ENCODE results near the gene ZHX3.
"Not testable (repeated sequence)": the region's sequence is repeated elsewhere in the genome, so short reads cannot be mapped to it uniquely, and the experiment has no call there.

Gene ZHX3

GRCh38 chr20:41331731-41332130 lies 14.2 kb upstream of the ZHX3 start:
- H3K36me3 Mint-ChIP-seq (ENCODE audit: low read depth): no peaks in the 10 kb centered on the region
- peaks cover 12% of the 10 kb centered on the region for H3K4me1 Mint-ChIP-seq (ENCODE audit: low read depth)
- H3K4me3 Mint-ChIP-seq: no peak overlapping the region

GRCh38 chr20:41330941-41331340 lies 13.4 kb upstream of the ZHX3 start:
- Mint-ChIP-seq H3K4me1 (ENCODE audit: low read depth) (peaks cover 12% of the 10 kb centered on the region), H3K4me3 (no peak overlapping the region), H3K36me3 (ENCODE audit: low read depth) (no peaks in the 10 kb centered on the region), H3K27me3 (ENCODE audit: low read depth) (no peaks in the 10 kb centered on the region), H3K9me3 (no peaks in the 10 kb centered on the region), H3K27ac (no peak overlapping the region)
- no peak for DNase-seq (ENCODE audit: low spot score)

More at GRCh38 chr20:41331731-41332130, 14.2 kb upstream of the ZHX3 start:
- no peaks in the 10 kb centered on the region for H3K9me3 Mint-ChIP-seq
- no peak overlapping the region for H3K27ac Mint-ChIP-seq
- DNase-seq (ENCODE audit: low spot score): no peak
- no peaks in the 10 kb centered on the region for H3K27me3 Mint-ChIP-seq (ENCODE audit: low read depth)

- no peak for DNase-seq (ENCODE audit: low spot score)
- Mint-ChIP-seq H3K36me3 (ENCODE audit: low read depth) (no peaks in the 10 kb centered on the region), H3K4me1 (ENCODE audit: low read depth) (peaks cover 12% of the 10 kb centered on the region), H3K27ac (no peak overlapping the region), H3K9me3 (no peaks in the 10 kb centered on the region), H3K27me3 (ENCODE audit: low read depth) (peaks cover 2% of the 10 kb centered on the region), H3K4me3 (no peak overlapping the region)
Observed at GRCh38 chr20:41330343-41330720, 12.8 kb upstream of the ZHX3 start.

GRCh38 chr20:41329435-41330342 lies 12.2 kb upstream of the ZHX3 start:
- peaks cover 12% of the 10 kb centered on the region for H3K4me1 Mint-ChIP-seq (ENCODE audit: low read depth)
- H3K36me3 Mint-ChIP-seq (ENCODE audit: low read depth): no peaks in the 10 kb centered on the region
- H3K4me3 Mint-ChIP-seq: peak overlapping the region; percentile 39
- H3K27me3 Mint-ChIP-seq (ENCODE audit: low read depth): peaks cover 2% of the 10 kb centered on the region
- no peaks in the 10 kb centered on the region for H3K9me3 Mint-ChIP-seq
- DNase-seq (ENCODE audit: low spot score): peak; percentile 65
- peak overlapping the region; percentile 42 for H3K27ac Mint-ChIP-seq

- H3K27me3 Mint-ChIP-seq (ENCODE audit: low read depth): peaks cover 2% of the 10 kb centered on the region
- H3K36me3 Mint-ChIP-seq (ENCODE audit: low read depth): no peaks in the 10 kb centered on the region
- no peak overlapping the region for H3K27ac Mint-ChIP-seq
- no peaks in the 10 kb centered on the region for H3K9me3 Mint-ChIP-seq
- H3K4me3 Mint-ChIP-seq: no peak overlapping the region
- peaks cover 12% of the 10 kb centered on the region for H3K4me1 Mint-ChIP-seq (ENCODE audit: low read depth)
- no peak for DNase-seq (ENCODE audit: low spot score)
Observed at GRCh38 chr20:41327178-41327577, 9.6 kb upstream of the ZHX3 start.

GRCh38 chr20:41320976-41321375 lies 3.4 kb upstream of the ZHX3 start:
- Mint-ChIP-seq H3K27me3 (ENCODE audit: low read depth) (peaks cover 8% of the 10 kb centered on the region), H3K36me3 (ENCODE audit: low read depth) (no peaks in the 10 kb centered on the region), H3K4me3 (no peak overlapping the region), H3K9me3 (no peaks in the 10 kb centered on the region), H3K27ac (no peak overlapping the region), H3K4me1 (ENCODE audit: low read depth) (peaks cover 19% of the 10 kb centered on the region)
- DNase-seq (ENCODE audit: low spot score): no peak

- DNase-seq (ENCODE audit: low spot score): no peak
- no peaks in the 10 kb centered on the region for H3K36me3 Mint-ChIP-seq (ENCODE audit: low read depth)
- no peak overlapping the region for H3K4me3 Mint-ChIP-seq
- H3K27me3 Mint-ChIP-seq (ENCODE audit: low read depth): peaks cover 8% of the 10 kb centered on the region
- H3K4me1 Mint-ChIP-seq (ENCODE audit: low read depth): peaks cover 22% of the 10 kb centered on the region
- no peak overlapping the region for H3K27ac Mint-ChIP-seq
- no peaks in the 10 kb centered on the region for H3K9me3 Mint-ChIP-seq
Observed at GRCh38 chr20:41320441-41320840, 2.9 kb upstream of the ZHX3 start.

GRCh38 chr20:41318271-41318649 lies 729 bp upstream of the ZHX3 start:
- Mint-ChIP-seq H3K4me3 (peak overlapping the region; percentile 70), H3K4me1 (ENCODE audit: low read depth) (peaks cover 26% of the 10 kb centered on the region), H3K9me3 (no peaks in the 10 kb centered on the region), H3K36me3 (ENCODE audit: low read depth) (no peaks in the 10 kb centered on the region), H3K27ac (no peak overlapping the region), H3K27me3 (ENCODE audit: low read depth) (peaks cover 7% of the 10 kb centered on the region)
- DNase-seq (ENCODE audit: low spot score): no peak

GRCh38 chr20:41316602-41317545 lies 657 bp downstream of the ZHX3 start:
- Mint-ChIP-seq H3K4me3 (peak overlapping the region; percentile 86), H3K36me3 (ENCODE audit: low read depth) (peaks cover under 1% of the 10 kb centered on the region), H3K27me3 (ENCODE audit: low read depth) (peaks cover 7% of the 10 kb centered on the region), H3K4me1 (ENCODE audit: low read depth) (peaks cover 26% of the 10 kb centered on the region), H3K27ac (peak overlapping the region; percentile 73), H3K9me3 (no peaks in the 10 kb centered on the region)
- peak; percentile 55 for DNase-seq (ENCODE audit: low spot score)

GRCh38 chr20:41316051-41316450 lies 1.5 kb downstream of the ZHX3 start:
- H3K36me3 Mint-ChIP-seq (ENCODE audit: low read depth): peaks cover 2% of the 10 kb centered on the region
- peak overlapping the region; percentile 86 for H3K4me3 Mint-ChIP-seq
- H3K27ac Mint-ChIP-seq: no peak overlapping the region
- DNase-seq (ENCODE audit: low spot score): no peak
- H3K4me1 Mint-ChIP-seq (ENCODE audit: low read depth): peaks cover 26% of the 10 kb centered on the region
- peaks cover 7% of the 10 kb centered on the region for H3K27me3 Mint-ChIP-seq (ENCODE audit: low read depth)
- H3K9me3 Mint-ChIP-seq: no peaks in the 10 kb centered on the region

- Mint-ChIP-seq H3K9me3 (no peaks in the 10 kb centered on the region), H3K4me3 (no peak overlapping the region), H3K4me1 (ENCODE audit: low read depth) (peaks cover 25% of the 10 kb centered on the region), H3K27me3 (ENCODE audit: low read depth) (peaks cover 5% of the 10 kb centered on the region), H3K27ac (no peak overlapping the region), H3K36me3 (ENCODE audit: low read depth) (peaks cover 2% of the 10 kb centered on the region)
- no peak for DNase-seq (ENCODE audit: low spot score)
Observed at GRCh38 chr20:41314386-41314785, 3.1 kb downstream of the ZHX3 start.

GRCh38 chr20:41312009-41312408 lies 5.5 kb downstream of the ZHX3 start:
- H3K9me3 Mint-ChIP-seq; H3K36me3 Mint-ChIP-seq (ENCODE audit: low read depth): not testable (repeated sequence)

GRCh38 chr20:41309817-41310216 lies 7.7 kb downstream of the ZHX3 start:
- peaks cover 2% of the 10 kb centered on the region for H3K4me1 Mint-ChIP-seq (ENCODE audit: low read depth)
- H3K27ac Mint-ChIP-seq: no peak overlapping the region
- no peaks in the 10 kb centered on the region for H3K9me3 Mint-ChIP-seq
- no peak for DNase-seq (ENCODE audit: low spot score)
- H3K27me3 Mint-ChIP-seq (ENCODE audit: low read depth): no peaks in the 10 kb centered on the region
- H3K4me3 Mint-ChIP-seq: no peak overlapping the region
- peaks cover 2% of the 10 kb centered on the region for H3K36me3 Mint-ChIP-seq (ENCODE audit: low read depth)

More at GRCh38 chr20:41312009-41312408, 5.5 kb downstream of the ZHX3 start:
- not testable (repeated sequence) for H3K27ac Mint-ChIP-seq; H3K4me3 Mint-ChIP-seq; DNase-seq (ENCODE audit: low spot score); H3K27me3 Mint-ChIP-seq (ENCODE audit: low read depth)
- peaks cover 17% of the 10 kb centered on the region for H3K4me1 Mint-ChIP-seq (ENCODE audit: low read depth)

All from T-helper 2 cell treated with Interferon-gamma antibody and Interleukin-4, amounts not matched to agents 5 μg/mL and 100 μg/mL, for 36 hours (primary cell).